H9 (cell line): ENCODE measurements around the gene PPFIA2. TPM values are rescaled to one million over a fixed set of nuclear protein-coding genes. Genes with fewer than 3 reads are reported as not detected.

Experiments
- DNase-seq: peaks from one replicate; pipeline ENCODE4 v3.0.0-alpha.2; 2017
- H2AFZ ChIP-seq: one replicate; pipeline ENCODE4 v1.6.1; 2013; ENCODE audit warnings: mild to moderate bottlenecking, low read length, control low read depth, moderate library complexity
- H2AK5ac ChIP-seq: 2 replicates; pipeline ENCODE4 v1.6.1; 2013; ENCODE audit warnings: low read length, control low read depth, mixed read lengths; ENCODE audit not compliant: insufficient read length
- H2BK120ac ChIP-seq: one replicate; pipeline ENCODE4 v1.6.1; 2013; ENCODE audit warnings: low read depth, mild to moderate bottlenecking, low read length, control low read depth, inconsistent platforms; ENCODE audit not compliant: poor library complexity, severe bottlenecking
- H2BK12ac ChIP-seq: 2 replicates; pipeline ENCODE4 v1.6.1; 2013; ENCODE audit warnings: low read length, control low read depth, mixed read lengths, low read depth; ENCODE audit not compliant: insufficient read length
- H2BK15ac ChIP-seq: 2 replicates; pipeline ENCODE4 v1.6.1; 2013; ENCODE audit warnings: low read depth, low read length, control low read depth
- H2BK20ac ChIP-seq: one replicate; pipeline ENCODE4 v1.6.1; 2013; ENCODE audit warnings: low read depth, mild to moderate bottlenecking, low read length, control low read depth, inconsistent platforms; ENCODE audit not compliant: poor library complexity, severe bottlenecking
- H2BK5ac ChIP-seq: 2 replicates; pipeline ENCODE4 v1.6.1; 2013; ENCODE audit warnings: low read length, control low read depth, mixed read lengths; ENCODE audit not compliant: insufficient read length
- H3K14ac ChIP-seq: 2 replicates; pipeline ENCODE4 v1.6.1; 2013; ENCODE audit warnings: low read length, control low read depth; ENCODE audit not compliant: insufficient read depth
- H3K18ac ChIP-seq: 2 replicates; pipeline ENCODE4 v1.6.1; 2013; ENCODE audit warnings: low read depth, mild to moderate bottlenecking, mixed read lengths, low read length, control low read depth; ENCODE audit not compliant: insufficient read length
- H3K23ac ChIP-seq: 2 replicates; pipeline ENCODE4 v1.6.1; 2013; ENCODE audit warnings: low read length, control low read depth, mixed read lengths, low read depth; ENCODE audit not compliant: insufficient read length
- H3K23me2 ChIP-seq: 2 replicates; pipeline ENCODE4 v1.6.1; 2013; ENCODE audit warnings: low read depth, mild to moderate bottlenecking, mixed read lengths, low read length, control low read depth; ENCODE audit not compliant: insufficient read length, poor library complexity, severe bottlenecking
- H3K27ac ChIP-seq: 2 replicates; pipeline ENCODE4 v1.5.1; 2013; ENCODE audit warnings: low read length, control low read depth, mixed read lengths, low read depth; ENCODE audit not compliant: insufficient read length
- H3K27me3 ChIP-seq: 2 replicates; pipeline ENCODE4 v1.6.1; 2013; ENCODE audit warnings: low read length, control low read depth, inconsistent platforms; ENCODE audit not compliant: insufficient read depth
- H3K4ac ChIP-seq: 2 replicates; pipeline ENCODE4 v1.6.1; 2013; ENCODE audit warnings: low read depth, mild to moderate bottlenecking, control low read depth, inconsistent platforms, low read length, moderate library complexity
- H3K4me1 ChIP-seq: 2 replicates; pipeline ENCODE4 v1.6.1; 2013; ENCODE audit warnings: low read length, control low read depth, inconsistent platforms; ENCODE audit not compliant: insufficient read depth
- H3K4me2 ChIP-seq: 2 replicates; pipeline ENCODE4 v1.6.1; 2013; ENCODE audit warnings: low read length, control low read depth, mixed read lengths; ENCODE audit not compliant: insufficient read length, insufficient read depth
- H3K56ac ChIP-seq: 2 replicates; pipeline ENCODE4 v1.6.1; 2013; ENCODE audit warnings: low read depth, mild to moderate bottlenecking, mixed read lengths, low read length, control low read depth; ENCODE audit not compliant: insufficient read length
- H3K79me1 ChIP-seq: 2 replicates; pipeline ENCODE4 v1.6.1; 2013; ENCODE audit warnings: low read depth, mild to moderate bottlenecking, moderate library complexity, low read length, control low read depth, inconsistent platforms; ENCODE audit not compliant: insufficient read depth, poor library complexity, severe bottlenecking
- H3K79me2 ChIP-seq: 2 replicates; pipeline ENCODE4 v1.6.1; 2013; ENCODE audit warnings: low read length, control low read depth, inconsistent platforms; ENCODE audit not compliant: insufficient read depth
- H3K9ac ChIP-seq: 2 replicates; pipeline ENCODE4 v1.6.1; 2013; ENCODE audit warnings: low read length, control low read depth, mixed read lengths; ENCODE audit not compliant: insufficient read length; ENCODE audit errors: extremely low read depth
- H3K9me3 ChIP-seq: one replicate; pipeline ENCODE4 v1.6.1; 2013; ENCODE audit warnings: low read depth, low read length, inconsistent platforms; ENCODE audit not compliant: control insufficient read depth
- H3T11ph ChIP-seq: one replicate; pipeline ENCODE4 v1.6.1; 2013; ENCODE audit warnings: mild to moderate bottlenecking, low read length, control low read depth, inconsistent platforms
- H4K20me1 ChIP-seq: one replicate; pipeline ENCODE4 v1.6.1; 2013; ENCODE audit not compliant: control insufficient read depth, insufficient read length, insufficient read depth
- H4K5ac ChIP-seq: 2 replicates; pipeline ENCODE4 v1.6.1; 2013; ENCODE audit warnings: low read depth, mild to moderate bottlenecking, mixed read lengths, low read length, control low read depth; ENCODE audit not compliant: insufficient read length
- H4K8ac ChIP-seq: replicated peaks from 2 replicates; pipeline ENCODE4 v1.6.1; 2013; ENCODE audit warnings: low read length, control low read depth, mixed read lengths, low read depth; ENCODE audit not compliant: insufficient read length
- H4K91ac ChIP-seq: 2 replicates; pipeline ENCODE4 v1.6.1; 2013; ENCODE audit warnings: low read depth, mild to moderate bottlenecking, moderate library complexity, mixed read lengths, low read length, control low read depth; ENCODE audit not compliant: insufficient read length
- H3K27ac Mint-ChIP-seq, 3 experiments: 2 replicates in 2 of 3; 3 replicates in 1 of 3; pipeline ENCODE4 v1.8.0; 2020 to 2021; ENCODE audit warnings: mixed read lengths in 3 of 3, mild to moderate bottlenecking in 1 of 3, moderate library complexity in 1 of 3
- H3K27me3 Mint-ChIP-seq: 2 replicates; pipeline ENCODE4 v1.8.0; 2021; ENCODE audit warnings: low read depth, mild to moderate bottlenecking, moderate library complexity, mixed read lengths
- H3K36me3 Mint-ChIP-seq, 3 experiments: 2 replicates in 2 of 3; 3 replicates in 1 of 3; pipeline ENCODE4 v1.8.0; 2020 to 2021; ENCODE audit warnings: low read depth in 3 of 3, mixed read lengths in 3 of 3; ENCODE audit not compliant: insufficient read depth in 1 of 3
- H3K4me1 Mint-ChIP-seq, 2 experiments: 2 replicates each; pipeline ENCODE4 v1.8.0; 2020; ENCODE audit warnings: mixed read lengths in 2 of 2
- H3K4me3 Mint-ChIP-seq, 2 experiments: 2 replicates in 1 of 2; 3 replicates in 1 of 2; pipeline ENCODE4 v1.8.0; 2020 to 2021; ENCODE audit warnings: mild to moderate bottlenecking in 2 of 2, mixed read lengths in 2 of 2, moderate library complexity in 1 of 2
- H3K9me3 Mint-ChIP-seq, 2 experiments: 2 replicates in 1 of 2; 3 replicates in 1 of 2; pipeline ENCODE4 v1.8.0; 2020; ENCODE audit warnings: mild to moderate bottlenecking in 2 of 2, mixed read lengths in 2 of 2, moderate library complexity in 1 of 2
- CTCF ChIP-seq: fragments of 200-600 bp; sonication (generic); conservative IDR thresholded peaks from 3 replicates; pipeline ENCODE4 v1.8.0; 2021; ENCODE audit warnings: antibody characterized with exemption, mild to moderate bottlenecking
- WGBS: extraction: QIAGEN DNeasy Blood & Tissue Kit; methylation state at CpG from one replicate; pipeline ENCODE4 v1.1.7; 2013; ENCODE audit warnings: missing lambda C conversion rate, low lambda C conversion rate, mixed read lengths; ENCODE audit not compliant: insufficient read length; ENCODE audit errors: extremely low coverage; 5-methylcytosine and 5-hydroxymethylcytosine counted together
- total RNA-seq: library from RNA; stranded (reverse); gene quantifications from 2 replicates; pipeline ENCODE4 v1.2.1, GENCODE V29; 2021

PPFIA2 gene
- total RNA-seq, 1 experiment from 2014 or later = 1.3 TPM

GRCh38 chr12:81570234-81570633 lies 188.9 kb downstream of the PPFIA2 start:
- Histone ChIP-seq H3K18ac (no peak overlapping the region), H4K91ac (no peak overlapping the region)
- TF ChIP-seq CTCF = no peak

More at GRCh38 chr12:81570234-81570633, 188.9 kb downstream of the PPFIA2 start:
- Histone ChIP-seq H3K23me2 (no peaks in the 10 kb centered on the region), H3K4me2 (no peak overlapping the region), H4K20me1 (no peaks in the 10 kb centered on the region), H4K8ac (no peak overlapping the region), H3K27ac (no peak overlapping the region), H2AFZ (no peak overlapping the region), H2BK20ac (no peak overlapping the region), H3K9me3 (no peaks in the 10 kb centered on the region), H2AK5ac (no peak overlapping the region), H2BK120ac (no peak overlapping the region), H2BK5ac (no peak overlapping the region), H3K56ac (no peak overlapping the region), H3K9ac (no peak overlapping the region), H3K4me1 (no peaks in the 10 kb centered on the region), H3K14ac (no peak overlapping the region), H3K23ac (no peak overlapping the region), H2BK12ac (no peak overlapping the region), H2BK15ac (no peak overlapping the region), H3T11ph (no peak overlapping the region), H4K5ac (no peak overlapping the region), H3K79me1 (no peaks in the 10 kb centered on the region), H3K4ac (no peak overlapping the region), H3K79me2 (no peaks in the 10 kb centered on the region), H3K27me3 (no peaks in the 10 kb centered on the region)
- no peaks in the 10 kb centered on the region; the same call in 1 of the 2 replicates for H3K27me3 Mint-ChIP-seq
- no peaks in the 10 kb centered on the region for H3K36me3 Mint-ChIP-seq
- H3K4me1 Mint-ChIP-seq = no peaks in the 10 kb centered on the region
- H3K9me3 Mint-ChIP-seq = no peaks in the 10 kb centered on the region
- WGBS = no CpG with 5 or more reads among the region's 2 CpGs
- H3K27ac Mint-ChIP-seq = no peak overlapping the region
- no peak for DNase-seq
- H3K4me3 Mint-ChIP-seq = no peak overlapping the region
